HG03432 (cell line): ENCODE data around the gene LSM8.
"Not testable (repeated sequence)": the region's sequence is repeated elsewhere in the genome, so short reads cannot be mapped to it uniquely, and the experiment has no call there.

Source experiments
- ATAC-seq: cut with Tn5 transposase; IDR thresholded peaks from one replicate; pipeline ENCODE4 v1.9.1; 2021; ENCODE audit warnings: mild to moderate bottlenecking, moderate library complexity; ENCODE audit not compliant: unreplicated experiment

The LSM8 gene

GRCh38 chr7:118202061-118202460 is 18.1 kb downstream of the LSM8 start:
- no peak for ATAC-seq

GRCh38 chr7:118214051-118214832 is 30.3 kb downstream of the LSM8 start:
- peak; percentile 97 for ATAC-seq

GRCh38 chr7:118214833-118215182 is 30.8 kb downstream of the LSM8 start:
- ATAC-seq, result peak; percentile 19

- no peak for ATAC-seq
Measured at GRCh38 chr7:118217210-118217619, 33.3 kb downstream of the LSM8 start.

GRCh38 chr7:118218413-118219156 is 34.6 kb downstream of the LSM8 start:
- ATAC-seq, result no peak

GRCh38 chr7:118219157-118219512 is 35.2 kb downstream of the LSM8 start:
- no peak for ATAC-seq

GRCh38 chr7:118220583-118220982 is 36.6 kb downstream of the LSM8 start:
- no peak for ATAC-seq

GRCh38 chr7:118222591-118222990 is 38.6 kb downstream of the LSM8 start:
- ATAC-seq, result no peak

- no peak for ATAC-seq
Measured at GRCh38 chr7:118224521-118224920, 40.6 kb downstream of the LSM8 start, which contains the start of gene ANKRD7. Gene ANKRD7, plus strand, starts transcription at chr7:118224704. Its CDS starts 127 bp downstream, at chr7:118224831.

- no peak for ATAC-seq
Measured at GRCh38 chr7:118232837-118233236, 48.9 kb downstream of the LSM8 start.

GRCh38 chr7:118233799-118234198 is 49.8 kb downstream of the LSM8 start:
- no peak for ATAC-seq

- no peak for ATAC-seq
Measured at GRCh38 chr7:118239014-118239413, 55.0 kb downstream of the LSM8 start.

GRCh38 chr7:118240320-118240719 is 56.4 kb downstream of the LSM8 start:
- ATAC-seq, result not testable (repeated sequence)
